GM19240 (cell line): ENCODE measurements around the gene PARVA.

Experiments used
- DNase-seq: peaks from one replicate; pipeline ENCODE4 v3.0.0; 2011; ENCODE audit warnings: low spot score; ENCODE audit not compliant: insufficient read length

Gene PARVA

DNA sequence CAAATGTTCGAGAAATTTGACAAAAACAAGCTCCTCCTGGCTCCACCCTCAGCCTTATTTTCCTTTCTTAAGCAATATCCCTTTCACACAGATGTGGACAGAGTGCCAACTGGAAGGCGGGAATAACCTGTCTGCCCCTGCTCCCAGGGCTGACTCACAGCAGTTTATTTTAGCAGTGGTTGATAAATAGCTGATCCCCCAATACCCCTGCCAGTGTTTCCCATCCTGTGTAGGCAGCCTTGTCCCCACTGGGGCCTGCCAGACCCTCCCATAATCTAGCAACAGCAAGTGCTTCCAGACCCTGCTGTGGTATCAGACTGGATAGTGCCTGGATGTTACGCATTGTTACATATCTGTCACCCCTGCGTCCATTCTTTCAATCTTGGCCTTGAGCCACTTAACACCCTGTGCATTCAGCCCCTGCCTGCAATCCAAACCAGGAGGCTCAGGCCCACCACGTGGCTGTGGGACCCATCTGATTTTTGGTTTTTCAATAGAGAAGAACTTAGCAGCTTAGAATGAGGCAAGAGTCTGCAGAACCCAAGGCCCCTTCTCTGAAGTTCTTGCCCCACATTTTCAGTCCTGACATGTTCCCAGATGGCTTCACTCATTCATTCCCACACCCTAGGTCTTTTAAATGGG lies 53.7 kb downstream of the PARVA start:
- DNase-seq: no peak

DNA sequence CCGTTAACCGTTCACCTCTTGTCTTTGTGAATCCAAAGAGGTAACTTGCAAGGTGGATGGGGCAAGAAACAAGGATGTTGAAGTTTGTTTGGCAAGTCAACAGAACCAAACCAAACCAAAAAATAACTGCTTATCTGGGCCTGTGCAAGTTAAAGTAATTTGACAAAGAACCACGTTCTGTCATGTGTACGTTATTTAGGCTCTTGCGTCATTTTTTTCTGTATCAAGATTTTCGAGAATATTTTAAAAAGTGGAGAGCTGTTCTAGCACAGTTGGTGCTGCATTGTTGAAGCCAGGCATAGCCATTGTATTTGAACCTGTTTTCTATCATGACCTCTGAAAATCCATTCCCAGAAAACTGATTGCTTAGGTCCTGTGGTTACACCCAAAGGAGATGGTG lies 55.1 kb downstream of the PARVA start:
- DNase-seq: no peak

DNA sequence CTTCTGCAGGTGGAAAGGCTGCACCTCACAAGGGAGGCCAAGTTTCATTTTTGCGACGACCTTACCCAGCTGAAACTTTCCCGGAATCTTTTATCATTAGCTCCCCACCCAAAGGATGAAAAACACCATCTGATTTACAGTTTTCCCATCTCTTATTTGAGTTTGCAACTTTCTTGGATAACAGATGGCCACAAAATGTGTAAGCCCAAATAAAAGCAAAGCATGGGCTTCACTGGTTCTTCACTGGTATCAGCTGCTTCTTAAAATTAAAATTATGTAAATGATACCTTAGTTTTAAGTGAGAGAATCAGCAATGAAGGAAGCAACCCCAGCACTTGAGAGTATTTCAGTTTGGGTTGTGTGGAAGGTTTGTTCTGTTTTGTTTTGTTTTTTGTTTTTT lies 55.8 kb downstream of the PARVA start:
- DNase-seq: no peak

- no peak for DNase-seq
Observed at GRCh38 chr11:12433571-12434324, 56.4 kb downstream of the PARVA start.

DNA sequence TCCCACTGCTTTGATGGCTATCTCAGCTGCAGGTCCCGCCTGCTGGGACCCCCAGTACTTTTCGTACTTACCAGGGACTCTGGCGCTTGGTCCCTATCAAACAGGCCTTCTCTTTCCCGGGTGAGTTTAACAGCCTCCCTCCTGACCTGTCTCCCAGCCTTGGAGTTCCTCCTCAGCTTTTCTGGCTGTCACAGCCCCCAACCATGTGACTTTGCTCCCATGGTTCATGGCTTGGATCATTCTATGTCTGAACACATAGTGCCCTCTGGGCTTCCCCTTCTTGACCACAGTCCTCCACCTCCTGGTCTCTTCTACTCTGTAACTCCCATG lies 56.9 kb downstream of the PARVA start:
- DNase-seq: no peak

GRCh38 chr11:12435264-12435663 lies 57.9 kb downstream of the PARVA start:
- no peak for DNase-seq

GRCh38 chr11:12436266-12436665 lies 58.9 kb downstream of the PARVA start:
- DNase-seq: no peak

- no peak for DNase-seq
Observed at GRCh38 chr11:12438291-12438690, 60.9 kb downstream of the PARVA start.

- no peak for DNase-seq
Observed at GRCh38 chr11:12439615-12440014, 62.2 kb downstream of the PARVA start.

GRCh38 chr11:12440565-12440964 lies 63.2 kb downstream of the PARVA start:
- DNase-seq: no peak

DNA sequence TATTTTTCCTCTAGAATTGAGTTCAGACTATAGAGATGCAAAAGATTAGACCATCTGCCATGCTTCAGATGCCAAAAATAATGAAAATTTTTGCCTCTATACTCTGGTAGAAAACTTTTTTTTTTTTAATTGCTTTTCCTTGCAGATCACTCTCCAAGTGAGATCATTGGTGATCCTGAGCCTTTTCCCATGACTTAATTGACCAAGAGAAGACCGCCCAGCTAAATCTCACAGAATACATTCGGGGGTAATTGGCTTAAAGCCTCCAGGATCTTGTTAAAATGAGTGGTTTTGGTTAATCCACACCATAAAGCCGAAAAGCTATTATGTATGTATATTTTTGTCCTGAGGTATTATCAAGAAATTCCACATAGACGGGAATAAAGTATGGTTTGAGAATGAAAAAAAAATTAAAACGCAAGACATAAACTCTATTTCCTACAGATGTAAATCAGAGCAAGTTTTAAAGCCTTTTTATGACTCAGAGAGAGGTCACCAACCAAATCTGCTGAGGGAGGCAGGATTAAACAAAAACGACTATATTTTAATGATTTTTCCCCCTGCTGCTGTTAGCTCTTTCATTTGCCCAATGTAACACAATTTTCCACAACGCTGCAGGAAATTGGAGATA lies 64.0 kb downstream of the PARVA start:
- no peak for DNase-seq

DNA sequence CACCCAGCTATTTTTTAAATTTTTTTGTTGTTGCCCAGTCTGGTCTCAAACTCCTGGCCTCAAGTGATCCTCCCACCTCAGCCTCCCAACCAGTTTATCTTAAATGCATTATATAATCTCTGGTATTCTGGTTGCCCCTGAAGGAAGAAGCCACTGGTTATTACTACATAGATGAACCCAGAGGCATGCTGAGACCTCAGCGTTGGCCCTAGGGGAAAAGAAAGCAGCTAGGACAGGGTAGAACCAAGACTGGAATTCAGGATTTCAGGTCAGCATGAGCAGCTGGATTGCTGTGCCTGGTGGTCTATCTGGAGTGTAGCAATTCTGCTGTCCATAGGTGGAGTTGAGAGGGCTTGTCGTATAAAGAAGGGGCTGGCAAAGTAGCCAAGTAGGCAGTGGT lies 67.2 kb downstream of the PARVA start:
- DNase-seq: no peak

DNA sequence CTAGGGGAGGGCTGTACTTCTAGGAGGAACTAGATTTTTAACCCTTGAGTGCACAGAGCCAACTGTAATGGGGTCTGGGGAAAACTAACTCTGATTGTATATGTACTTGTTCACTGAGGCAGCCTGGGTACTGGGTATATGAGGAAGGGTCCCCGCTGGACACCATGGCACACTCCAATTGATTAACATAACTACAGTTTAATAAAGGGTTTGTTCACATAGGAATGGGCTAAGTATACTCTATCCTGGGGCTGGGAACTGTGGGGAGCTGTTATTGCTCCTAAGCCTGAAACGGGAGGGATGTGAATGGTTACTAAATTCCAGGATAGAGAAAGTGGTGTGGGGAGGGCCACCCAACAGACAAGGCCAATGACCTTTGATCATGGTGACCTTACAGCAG lies 67.6 kb downstream of the PARVA start:
- no peak for DNase-seq

- no peak for DNase-seq
Observed at GRCh38 chr11:12446863-12447262, 69.5 kb downstream of the PARVA start.

GRCh38 chr11:12448131-12448939 lies 71.0 kb downstream of the PARVA start:
- DNase-seq: no peak

GRCh38 chr11:12449961-12450715 lies 72.8 kb downstream of the PARVA start:
- no peak for DNase-seq

DNA sequence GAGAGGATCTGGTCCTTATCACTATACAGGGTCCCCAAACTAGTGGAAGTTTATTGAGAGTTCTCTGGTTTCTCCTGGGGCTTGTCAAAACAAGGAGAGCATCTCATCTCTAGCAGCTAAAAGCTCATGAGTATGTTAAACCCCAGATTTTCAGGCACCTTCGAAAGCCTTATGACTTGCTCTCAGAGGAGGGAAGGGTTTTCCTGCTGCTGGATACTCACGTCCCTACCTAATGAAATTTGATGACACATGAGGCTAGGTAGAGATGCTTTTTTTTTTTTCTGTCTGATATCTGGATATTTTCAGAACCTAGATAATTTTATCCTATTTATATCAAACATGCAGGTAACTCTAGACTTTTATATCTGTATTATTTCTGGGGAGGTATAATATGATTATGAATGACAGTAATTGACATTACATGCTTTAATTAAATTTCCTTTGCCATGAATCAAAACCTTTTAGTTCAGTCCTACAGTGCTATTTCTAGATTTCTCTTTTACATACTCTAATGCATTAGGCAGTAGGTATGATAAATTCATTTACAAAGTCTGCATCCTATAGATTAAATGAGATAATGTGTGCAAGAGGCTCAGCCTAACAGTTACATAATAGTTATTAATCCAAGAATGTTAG lies 73.9 kb downstream of the PARVA start:
- no peak for DNase-seq

GRCh38 chr11:12453243-12453642 lies 75.9 kb downstream of the PARVA start:
- no peak for DNase-seq

DNA sequence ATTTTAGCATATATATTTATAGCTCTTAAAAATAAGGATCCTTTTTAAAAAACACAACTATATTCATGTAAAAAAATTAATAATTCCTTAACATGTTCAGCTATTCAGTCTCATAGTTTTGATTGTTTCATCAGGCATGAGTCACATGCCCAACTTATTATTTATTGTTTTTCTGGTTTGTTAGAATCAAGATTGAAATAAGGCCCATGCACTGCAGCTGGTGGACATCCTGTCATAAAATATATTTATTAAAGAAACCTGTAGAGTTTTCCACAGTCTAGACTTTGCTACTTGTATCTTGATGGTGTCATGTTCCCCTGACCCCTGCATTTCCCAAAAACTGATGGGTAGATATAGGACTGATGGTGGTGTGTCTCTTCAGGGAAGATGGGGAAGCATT lies 77.4 kb downstream of the PARVA start:
- no peak for DNase-seq

DNA sequence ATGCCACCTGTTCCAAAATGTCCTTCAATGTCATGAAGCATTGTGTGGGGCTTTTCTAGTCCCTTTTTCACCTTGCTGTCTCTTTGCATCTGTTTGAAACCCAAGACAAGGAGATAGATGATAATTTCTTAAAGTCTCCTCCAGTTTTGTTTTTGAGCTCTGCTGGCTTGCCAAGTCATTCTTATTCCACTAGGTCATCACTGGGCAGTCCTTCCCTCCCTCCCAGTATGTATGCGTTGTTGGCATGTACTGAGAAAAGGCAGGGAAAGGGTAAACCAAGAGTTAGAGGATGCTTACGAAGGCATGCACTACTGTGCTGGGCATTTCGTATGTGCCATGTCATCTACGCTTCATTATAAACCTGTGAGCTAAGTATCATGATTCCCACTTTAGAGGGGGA lies 78.6 kb downstream of the PARVA start:
- no peak for DNase-seq
